GM18520 (cell line): Measurements from ENCODE around the gene PRLH.
"Not testable (repeated sequence)": the region's sequence is repeated elsewhere in the genome, so short reads cannot be mapped to it uniquely, and the experiment has no call there.

Source experiments
- ATAC-seq: cut with Tn5 transposase; IDR thresholded peaks from one replicate; pipeline ENCODE4 v1.9.1; 2021; ENCODE audit not compliant: unreplicated experiment

Gene PRLH

GRCh38 chr2:237581326-237581725, 15.0 kb downstream of the PRLH start:
- ATAC-seq, result no peak

- no peak for ATAC-seq
Observed at GRCh38 chr2:237581751-237582746, 15.7 kb downstream of the PRLH start.

- ATAC-seq, result no peak
Observed at GRCh38 chr2:237583385-237584295, 17.3 kb downstream of the PRLH start.

GRCh38 chr2:237585590-237586221, 19.3 kb downstream of the PRLH start:
- no peak for ATAC-seq

- no peak for ATAC-seq
Observed at GRCh38 chr2:237588044-237588696, 21.8 kb downstream of the PRLH start.

GRCh38 chr2:237590272-237591140, 24.1 kb downstream of the PRLH start, which contains the start of gene RAB17:
RAB17 (minus strand) TSS chr2:237590734; CDS start chr2:237586154, 4,580 bp downstream.
- no peak for ATAC-seq

- ATAC-seq, result no peak
Observed at GRCh38 chr2:237591141-237591881, 24.9 kb downstream of the PRLH start.

- ATAC-seq, result no peak
Observed at GRCh38 chr2:237592425-237592980, 26.1 kb downstream of the PRLH start.

- no peak for ATAC-seq
Observed at GRCh38 chr2:237593036-237593435, 26.7 kb downstream of the PRLH start.

GRCh38 chr2:237593596-237594320, 27.4 kb downstream of the PRLH start:
- ATAC-seq, result no peak

- ATAC-seq, result no peak
Observed at GRCh38 chr2:237594514-237594871, 28.1 kb downstream of the PRLH start.

- ATAC-seq, result not testable (repeated sequence)
Observed at GRCh38 chr2:237595829-237596519, 29.6 kb downstream of the PRLH start.

- ATAC-seq, result no peak
Observed at GRCh38 chr2:237596520-237597195, 30.3 kb downstream of the PRLH start.

GRCh38 chr2:237597196-237598145, 31.1 kb downstream of the PRLH start:
- no peak for ATAC-seq

- ATAC-seq, result no peak
Observed at GRCh38 chr2:237598468-237599208, 32.3 kb downstream of the PRLH start.
